ENCODE results near the gene CHRNE.

CHRNE gene

DNA sequence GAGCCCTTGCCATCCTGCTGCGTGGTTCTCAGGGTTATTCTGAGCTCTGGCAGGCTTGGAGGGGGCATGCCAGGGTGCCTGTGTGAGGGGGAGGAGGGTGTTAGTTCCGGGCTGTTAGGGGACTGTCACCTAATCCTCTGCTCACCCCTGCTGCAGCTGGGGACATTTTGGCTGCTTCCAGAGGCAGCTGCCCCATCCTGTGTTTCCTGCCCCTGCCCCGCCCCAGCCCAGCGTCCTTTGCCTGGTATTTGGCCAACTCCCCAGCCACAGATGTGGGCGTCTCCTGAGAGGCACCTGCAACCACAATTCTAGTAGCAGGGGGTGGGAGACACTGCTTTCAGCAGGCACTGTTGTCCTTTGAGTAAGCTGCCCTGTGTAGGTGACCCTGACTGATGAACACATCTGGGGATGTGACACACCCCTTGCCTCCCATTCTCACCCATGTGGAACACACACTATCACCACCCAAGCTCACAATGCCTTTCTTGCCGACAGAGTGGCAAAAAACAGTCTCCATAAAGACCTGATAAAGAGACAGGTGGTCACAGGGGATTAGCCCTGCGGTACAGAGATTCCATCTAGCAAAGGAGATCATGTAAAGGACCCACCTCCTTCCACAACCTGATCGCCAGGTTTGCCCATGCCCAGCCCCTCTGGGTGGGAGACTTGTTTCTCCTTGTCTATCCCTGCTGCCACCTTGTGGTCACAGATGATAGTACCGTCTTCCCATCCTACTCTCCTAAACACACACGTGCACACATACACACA lies at the start of gene CHRNE:
CHRNE (minus strand) TSS at position 48 of the 768 bp plus-strand sequence; CDS start at position 13, 35 bp downstream.
- Histone ChIP-seq H3K27me3 (ENCODE audit: low read depth, low read length) (peaks cover 12% of the 10 kb centered on the region), H3K4me1 (ENCODE audit: control insufficient read depth in 1 of 2, insufficient read depth in 2 of 2, low read length in 2 of 2) (peaks cover 0 to 12% of the 10 kb centered on the region in 2 donors), H3K27ac (ENCODE audit: low read length) (no peak within 1 kb of the TSS), H3K4me3 (ENCODE audit: low read depth in 1 of 2, low read length in 2 of 2) (peak within 1 kb of the TSS in 1 of 2 donors; percentile 19), H3K9me3 (ENCODE audit: control insufficient read depth in 1 of 2, low read length in 2 of 2) (no peaks in the 10 kb centered on the region), H3K36me3 (ENCODE audit: control insufficient read depth in 1 of 2, insufficient read depth in 2 of 2, low read length in 2 of 2) (no peaks in the 10 kb centered on the region)

DNA sequence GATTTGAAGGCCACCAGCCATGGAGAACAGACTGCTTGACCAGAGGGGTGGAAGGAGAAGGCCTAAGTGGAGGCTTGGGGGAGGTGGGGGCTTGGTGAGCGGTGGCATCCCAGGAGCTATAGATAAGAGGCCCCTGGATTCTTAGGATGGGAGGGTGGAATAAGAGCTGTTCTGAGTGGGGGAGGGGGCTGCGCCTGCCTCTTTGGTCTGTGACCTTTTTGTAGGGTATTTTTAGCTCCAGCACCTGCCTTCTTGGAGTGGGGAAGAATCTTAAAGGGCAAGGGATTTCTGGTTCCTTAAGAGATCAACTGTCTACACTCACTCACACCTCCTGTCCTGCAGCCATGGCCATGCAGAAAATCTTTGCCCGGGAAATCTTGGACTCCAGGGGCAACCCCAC lies 48.6 kb upstream of the CHRNE start:
- Histone ChIP-seq H3K4me3 (ENCODE audit: low read depth in 1 of 2, low read length in 2 of 2) (no peak overlapping the region), H3K27ac (ENCODE audit: low read length) (no peak overlapping the region), H3K4me1 (ENCODE audit: control insufficient read depth in 1 of 2, insufficient read depth in 2 of 2, low read length in 2 of 2) (peaks cover 11 to 21% of the 10 kb centered on the region in 2 donors)

DNA sequence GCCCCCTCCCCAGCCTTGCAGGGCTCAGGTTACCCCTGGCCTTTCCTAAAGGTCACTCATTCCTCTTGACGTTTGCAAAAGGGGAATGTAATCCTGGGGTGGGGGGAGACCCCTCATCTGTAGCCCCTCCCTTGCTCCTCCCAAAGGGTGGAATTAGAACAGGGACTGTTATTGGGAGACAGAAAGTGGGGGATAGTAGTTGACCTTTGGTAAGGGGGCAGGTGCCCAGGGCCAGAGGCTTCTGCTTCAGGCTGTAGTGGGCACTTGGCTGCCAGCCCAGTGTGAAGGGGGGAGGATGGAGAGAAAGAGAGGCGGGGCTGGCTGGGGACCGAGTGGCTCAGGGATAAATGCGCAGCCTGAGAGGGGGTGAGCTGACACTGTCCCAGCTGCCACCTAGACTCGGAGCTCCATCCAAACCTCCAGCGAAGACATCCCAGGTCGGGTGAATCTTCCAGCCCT lies 47.9 kb upstream of the CHRNE start, which contains the start of gene ENO3:
ENO3 (plus strand) TSS at position 374 of the 459 bp plus-strand sequence. CDS start 711 bp downstream, outside the sequence.
- Histone ChIP-seq H3K36me3 (ENCODE audit: control insufficient read depth in 1 of 2, insufficient read depth in 2 of 2, low read length in 2 of 2) (peaks cover 5 to 10% of the 10 kb centered on the region in 2 donors), H3K27me3 (ENCODE audit: low read depth, low read length) (no peaks in the 10 kb centered on the region), H3K27ac (ENCODE audit: low read length) (peak within 1 kb of the TSS; percentile 79), H3K9me3 (ENCODE audit: control insufficient read depth in 1 of 2, low read length in 2 of 2) (no peaks in the 10 kb centered on the region), H3K4me3 (ENCODE audit: low read depth in 1 of 2, low read length in 2 of 2) (peak within 1 kb of the TSS; percentile 44 to 97), H3K4me1 (ENCODE audit: control insufficient read depth in 1 of 2, insufficient read depth in 2 of 2, low read length in 2 of 2) (peaks cover 16 to 28% of the 10 kb centered on the region in 2 donors)

More for the DNA sequence above, 48.6 kb upstream of the CHRNE start:
- Histone ChIP-seq H3K36me3 (ENCODE audit: control insufficient read depth in 1 of 2, insufficient read depth in 2 of 2, low read length in 2 of 2) (peaks cover under 1 to 5% of the 10 kb centered on the region in 2 donors), H3K27me3 (ENCODE audit: low read depth, low read length) (no peaks in the 10 kb centered on the region), H3K9me3 (ENCODE audit: control insufficient read depth in 1 of 2, low read length in 2 of 2) (no peaks in the 10 kb centered on the region)

DNA sequence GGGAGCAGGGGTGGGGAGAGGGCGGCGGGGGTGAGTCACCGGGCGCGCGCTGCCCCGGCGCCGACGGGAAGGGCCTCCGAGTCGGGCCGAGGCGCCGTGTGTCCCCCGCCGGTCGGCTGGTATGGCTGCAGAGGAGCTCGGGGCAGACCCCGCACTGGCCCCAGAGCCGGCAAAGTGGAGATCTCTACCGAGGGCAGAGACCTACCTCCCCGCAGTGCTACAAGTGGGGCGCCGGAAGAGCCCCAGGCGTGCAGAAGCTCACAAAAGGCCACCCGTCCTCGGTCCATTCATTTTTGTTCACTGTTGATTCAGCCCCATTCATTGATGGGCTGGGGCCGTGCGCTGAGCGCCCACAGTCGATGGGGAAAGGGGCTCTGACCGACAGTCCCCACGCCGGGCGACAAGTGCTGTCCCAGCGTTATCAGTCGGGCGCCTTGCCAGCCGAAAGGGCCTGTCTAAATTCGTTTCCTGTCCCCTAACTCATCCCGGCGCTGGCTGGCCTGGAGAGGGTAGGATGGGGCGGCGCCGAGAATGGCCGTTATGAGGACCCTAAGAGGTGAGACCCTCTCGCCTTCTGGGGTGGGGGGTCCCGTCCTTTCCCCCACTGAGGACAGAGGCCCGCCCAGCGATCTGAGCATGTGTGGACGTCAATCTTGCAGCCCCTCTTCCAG lies 47.3 kb upstream of the CHRNE start:
- H3K27me3 ChIP-seq (ENCODE audit: low read depth, low read length), result no peaks in the 10 kb centered on the region
- H3K4me3 ChIP-seq (ENCODE audit: low read depth in 1 of 2, low read length in 2 of 2), result peak overlapping the region; percentile 44 to 97
- H3K36me3 ChIP-seq (ENCODE audit: control insufficient read depth in 1 of 2, insufficient read depth in 2 of 2, low read length in 2 of 2), result peaks cover 11 to 15% of the 10 kb centered on the region in 2 donors
- H3K9me3 ChIP-seq (ENCODE audit: control insufficient read depth in 1 of 2, low read length in 2 of 2), result no peaks in the 10 kb centered on the region
- H3K4me1 ChIP-seq (ENCODE audit: control insufficient read depth in 1 of 2, insufficient read depth in 2 of 2, low read length in 2 of 2), result peaks cover 21 to 33% of the 10 kb centered on the region in 2 donors
- H3K27ac ChIP-seq (ENCODE audit: low read length), result peak overlapping the region; percentile 79

DNA sequence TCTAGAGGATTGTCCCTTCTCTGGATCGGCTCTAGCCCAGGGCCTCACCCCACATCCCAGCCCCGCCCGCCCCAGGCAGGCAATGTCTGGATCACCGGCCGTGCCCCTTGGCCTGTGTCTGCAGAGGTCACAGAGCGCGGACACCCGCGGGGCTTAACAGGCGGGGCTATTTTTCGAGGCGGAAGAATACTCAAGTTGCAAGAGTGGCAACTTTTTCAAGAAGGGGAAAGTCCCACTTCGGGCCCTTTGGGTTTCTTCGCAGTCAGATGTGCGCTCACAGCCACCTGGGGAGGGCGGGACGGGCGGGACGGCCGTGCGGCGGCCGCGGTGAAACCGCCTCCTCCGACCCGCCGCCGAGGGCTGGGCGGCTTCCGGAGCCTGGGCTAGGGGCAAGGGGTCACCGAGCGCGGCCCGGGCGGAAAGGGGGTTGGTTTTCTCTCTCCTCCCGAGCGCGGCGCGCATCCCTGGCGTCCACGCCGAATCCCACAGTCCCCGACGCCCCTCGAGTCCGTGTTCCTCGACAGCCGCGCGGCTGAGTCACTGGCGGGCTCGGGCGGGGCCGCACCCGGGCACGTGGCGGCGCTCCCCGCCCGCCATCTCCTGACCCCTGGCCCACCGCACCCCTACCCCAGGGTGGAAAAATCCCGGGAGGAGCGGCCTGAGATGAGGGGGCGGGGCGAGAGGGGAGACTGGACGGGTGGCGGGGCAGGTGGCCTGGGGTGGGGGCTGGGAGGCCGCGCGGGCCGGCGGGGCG lies 46.6 kb upstream of the CHRNE start:
- Histone ChIP-seq H3K36me3 (ENCODE audit: control insufficient read depth in 1 of 2, insufficient read depth in 2 of 2, low read length in 2 of 2) (peaks cover 18 to 22% of the 10 kb centered on the region in 2 donors), H3K27me3 (ENCODE audit: low read depth, low read length) (no peaks in the 10 kb centered on the region), H3K9me3 (ENCODE audit: control insufficient read depth in 1 of 2, low read length in 2 of 2) (no peaks in the 10 kb centered on the region), H3K4me1 (ENCODE audit: control insufficient read depth in 1 of 2, insufficient read depth in 2 of 2, low read length in 2 of 2) (peaks cover 28 to 40% of the 10 kb centered on the region in 2 donors), H3K4me3 (ENCODE audit: low read depth in 1 of 2, low read length in 2 of 2) (peak overlapping the region; percentile 67 to 97), H3K27ac (ENCODE audit: low read length) (peak overlapping the region; percentile 92)

GRCh38 chr17:4948931-4949320 lies 46.0 kb upstream of the CHRNE start:
- H3K27me3 ChIP-seq (ENCODE audit: low read depth, low read length), result no peaks in the 10 kb centered on the region
- H3K4me1 ChIP-seq (ENCODE audit: control insufficient read depth in 1 of 2, insufficient read depth in 2 of 2, low read length in 2 of 2), result peaks cover 32 to 46% of the 10 kb centered on the region in 2 donors
- peaks cover 22 to 25% of the 10 kb centered on the region in 2 donors for H3K36me3 ChIP-seq (ENCODE audit: control insufficient read depth in 1 of 2, insufficient read depth in 2 of 2, low read length in 2 of 2)
- H3K4me3 ChIP-seq (ENCODE audit: low read depth in 1 of 2, low read length in 2 of 2), result peak overlapping the region; percentile 92 to 97
- peak overlapping the region; percentile 92 for H3K27ac ChIP-seq (ENCODE audit: low read length)
- no peaks in the 10 kb centered on the region for H3K9me3 ChIP-seq (ENCODE audit: control insufficient read depth in 1 of 2, low read length in 2 of 2)

- Histone ChIP-seq H3K36me3 (ENCODE audit: control insufficient read depth in 1 of 2, insufficient read depth in 2 of 2, low read length in 2 of 2) (peaks cover 25 to 29% of the 10 kb centered on the region in 2 donors), H3K27ac (ENCODE audit: low read length) (peak within 1 kb of the TSS; percentile 92), H3K4me1 (ENCODE audit: control insufficient read depth in 1 of 2, insufficient read depth in 2 of 2, low read length in 2 of 2) (peaks cover 32 to 51% of the 10 kb centered on the region in 2 donors), H3K4me3 (ENCODE audit: low read depth in 1 of 2, low read length in 2 of 2) (peak within 1 kb of the TSS; percentile 92 to 97), H3K27me3 (ENCODE audit: low read depth, low read length) (no peaks in the 10 kb centered on the region), H3K9me3 (ENCODE audit: control insufficient read depth in 1 of 2, low read length in 2 of 2) (no peaks in the 10 kb centered on the region)
Observed at GRCh38 chr17:4948166-4948930, 45.5 kb upstream of the CHRNE start, which contains the start of gene PFN1. PFN1 (minus strand) TSS chr17:4948530; CDS start chr17:4948394, 136 bp downstream.

DNA sequence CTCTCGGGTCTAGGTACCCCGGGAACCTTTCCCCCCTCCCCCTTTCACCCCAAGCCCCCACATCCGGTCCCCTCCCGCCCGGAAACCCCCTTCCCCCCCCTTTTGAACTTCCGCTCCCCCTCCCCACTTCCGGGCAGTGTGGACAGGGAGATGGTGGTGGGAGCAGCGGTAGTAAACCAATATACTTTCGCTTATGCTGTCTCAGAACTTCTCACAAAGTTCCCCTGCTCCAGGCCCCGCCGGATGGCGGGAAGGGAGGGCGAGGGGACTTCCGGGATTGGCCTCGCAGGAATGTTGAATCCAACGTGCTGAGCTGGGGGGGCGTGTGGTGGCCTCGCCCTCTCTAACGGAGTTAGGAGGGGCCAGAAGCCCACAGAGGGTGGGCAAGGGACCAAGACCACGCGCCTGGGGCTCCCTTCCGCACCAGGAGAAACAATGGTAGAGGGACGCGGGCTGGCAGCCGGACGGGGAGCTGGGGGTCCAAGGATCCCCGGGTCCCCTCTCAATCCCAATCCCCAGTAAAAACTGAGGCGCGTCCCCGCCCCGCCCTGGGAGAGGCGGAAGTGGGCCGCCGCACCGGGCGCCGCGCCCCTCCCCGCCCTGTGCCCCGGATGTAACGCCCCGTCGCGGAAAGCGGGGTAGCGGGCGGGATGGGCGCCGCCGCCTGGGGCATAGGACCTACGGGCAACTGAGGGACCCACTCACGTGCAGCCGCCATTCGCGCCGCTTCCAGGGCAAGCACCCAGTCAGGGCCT lies 44.7 kb upstream of the CHRNE start:
- H3K4me1 ChIP-seq (ENCODE audit: control insufficient read depth in 1 of 2, insufficient read depth in 2 of 2, low read length in 2 of 2), result peaks cover 32 to 58% of the 10 kb centered on the region in 2 donors
- H3K27me3 ChIP-seq (ENCODE audit: low read depth, low read length), result no peaks in the 10 kb centered on the region
- H3K36me3 ChIP-seq (ENCODE audit: control insufficient read depth in 1 of 2, insufficient read depth in 2 of 2, low read length in 2 of 2), result peaks cover 33 to 37% of the 10 kb centered on the region in 2 donors
- peak overlapping the region; percentile 92 to 97 for H3K4me3 ChIP-seq (ENCODE audit: low read depth in 1 of 2, low read length in 2 of 2)
- H3K27ac ChIP-seq (ENCODE audit: low read length), result peak overlapping the region; percentile 90
- H3K9me3 ChIP-seq (ENCODE audit: control insufficient read depth in 1 of 2, low read length in 2 of 2), result no peaks in the 10 kb centered on the region

- Histone ChIP-seq H3K9me3 (ENCODE audit: control insufficient read depth in 1 of 2, low read length in 2 of 2) (no peaks in the 10 kb centered on the region), H3K4me3 (ENCODE audit: low read depth in 1 of 2, low read length in 2 of 2) (peak overlapping the region; percentile 92 to 97), H3K27ac (ENCODE audit: low read length) (peak overlapping the region; percentile 90), H3K4me1 (ENCODE audit: control insufficient read depth in 1 of 2, insufficient read depth in 2 of 2, low read length in 2 of 2) (peaks cover 32 to 64% of the 10 kb centered on the region in 2 donors), H3K27me3 (ENCODE audit: low read depth, low read length) (no peaks in the 10 kb centered on the region), H3K36me3 (ENCODE audit: control insufficient read depth in 1 of 2, insufficient read depth in 2 of 2, low read length in 2 of 2) (peaks cover 39 to 43% of the 10 kb centered on the region in 2 donors)
Observed at GRCh38 chr17:4947010-4947410, 44.1 kb upstream of the CHRNE start.
